HG02571 (cell line): ENCODE measurements around the gene HLA-DRB5.
A peak's percentile ranks its signal among the peaks of the same experiment; 100 is the strongest.
"Not testable (repeated sequence)": the region's sequence is repeated elsewhere in the genome, so short reads cannot be mapped to it uniquely, and the experiment has no call there.

ENCODE experiments used
- ATAC-seq: cut with Tn5 transposase; IDR thresholded peaks from one replicate; pipeline ENCODE4 v1.9.1; 2021; ENCODE audit warnings: mild to moderate bottlenecking, moderate library complexity; ENCODE audit not compliant: unreplicated experiment

HLA-DRB5 gene

GRCh38 chr6:32517654-32518445 lies 12.2 kb downstream of the HLA-DRB5 start:
- ATAC-seq = no peak

GRCh38 chr6:32501016-32501415 lies 29.1 kb downstream of the HLA-DRB5 start:
- ATAC-seq = no peak

- ATAC-seq = no peak
Observed at GRCh38 chr6:32492351-32492750, 37.7 kb downstream of the HLA-DRB5 start.

GRCh38 chr6:32491700-32492099 lies 38.4 kb downstream of the HLA-DRB5 start:
- ATAC-seq = no peak

- ATAC-seq = no peak
Observed at GRCh38 chr6:32488083-32488482, 42.0 kb downstream of the HLA-DRB5 start.

GRCh38 chr6:32484614-32484998 lies 45.5 kb downstream of the HLA-DRB5 start:
- ATAC-seq = no peak

GRCh38 chr6:32483968-32484613 lies 46.0 kb downstream of the HLA-DRB5 start:
- ATAC-seq = no peak

- no peak for ATAC-seq
Observed at GRCh38 chr6:32475392-32476206, 54.5 kb downstream of the HLA-DRB5 start.

- ATAC-seq = peak; percentile 90
Observed at GRCh38 chr6:32473376-32474348, 56.4 kb downstream of the HLA-DRB5 start.

- no peak for ATAC-seq
Observed at GRCh38 chr6:32472781-32473375, 57.2 kb downstream of the HLA-DRB5 start.

GRCh38 chr6:32467743-32468503 lies 62.2 kb downstream of the HLA-DRB5 start:
- not testable (repeated sequence) for ATAC-seq
